ENCODE results near the gene RPL36.
"Not testable (repeated sequence)": the region's sequence is repeated elsewhere in the genome, so short reads cannot be mapped to it uniquely, and the experiment has no call there.

Gene RPL36

DNA sequence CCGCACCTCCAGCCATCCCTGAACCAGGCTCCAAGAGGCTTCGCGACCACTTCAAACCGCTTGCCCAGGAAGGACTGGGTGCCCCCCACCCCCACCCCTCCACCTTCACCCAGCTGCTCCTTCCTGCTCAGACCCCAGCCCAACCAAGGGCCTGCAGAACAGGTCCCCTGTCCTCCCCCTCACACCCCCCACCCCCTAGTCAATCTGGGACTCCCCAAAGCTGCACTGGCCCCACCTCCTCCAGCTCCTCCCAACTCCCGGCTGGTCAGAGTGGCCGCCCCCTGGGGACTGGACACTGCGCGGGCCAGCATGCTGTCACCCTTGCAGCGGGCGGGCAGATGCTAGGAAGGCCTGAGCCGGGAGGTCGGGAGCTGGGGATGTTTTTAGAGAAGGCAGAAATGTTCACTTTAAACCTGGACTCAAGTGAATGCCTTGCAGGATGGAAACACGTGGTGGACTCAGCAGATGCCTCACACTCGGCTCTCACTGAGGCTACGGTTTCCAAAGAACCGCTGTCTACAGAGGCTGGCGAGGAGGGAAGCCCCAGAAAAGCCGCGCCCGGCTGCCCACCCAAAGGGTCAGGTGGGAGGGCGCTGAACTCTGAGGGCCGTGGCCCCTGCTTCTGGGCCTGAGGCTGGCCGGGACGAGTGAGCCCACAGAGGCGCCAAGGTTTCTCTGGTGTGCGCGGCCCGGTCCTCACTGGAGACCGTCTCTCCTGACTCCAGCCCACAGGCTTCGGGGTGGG, 8.0 kb downstream of the RPL36 start:
- DNase-seq = no peak
- in situ Hi-C loops (cut with HindIII; ENCODE audit: low pct_ligation_motif_present, low pct_unique_long_range_greater_than_20kb, low sequenced_read_pairs) = no loop called here

GRCh38 chr19:5698635-5699422, 8.7 kb downstream of the RPL36 start:
- DNase-seq = no peak
- in situ Hi-C loops (cut with HindIII; ENCODE audit: low pct_ligation_motif_present, low pct_unique_long_range_greater_than_20kb, low sequenced_read_pairs) = no loop called here

- in situ Hi-C loops (cut with HindIII; ENCODE audit: low pct_ligation_motif_present, low pct_unique_long_range_greater_than_20kb, low sequenced_read_pairs) = no loop called here
- DNase-seq = no peak
Observed at GRCh38 chr19:5700455-5701092, 10.5 kb downstream of the RPL36 start.

- DNase-seq; in situ Hi-C loops (cut with HindIII; ENCODE audit: low pct_ligation_motif_present, low pct_unique_long_range_greater_than_20kb, low sequenced_read_pairs): not testable (repeated sequence)
Observed at GRCh38 chr19:5702053-5702410, 11.9 kb downstream of the RPL36 start.

DNA sequence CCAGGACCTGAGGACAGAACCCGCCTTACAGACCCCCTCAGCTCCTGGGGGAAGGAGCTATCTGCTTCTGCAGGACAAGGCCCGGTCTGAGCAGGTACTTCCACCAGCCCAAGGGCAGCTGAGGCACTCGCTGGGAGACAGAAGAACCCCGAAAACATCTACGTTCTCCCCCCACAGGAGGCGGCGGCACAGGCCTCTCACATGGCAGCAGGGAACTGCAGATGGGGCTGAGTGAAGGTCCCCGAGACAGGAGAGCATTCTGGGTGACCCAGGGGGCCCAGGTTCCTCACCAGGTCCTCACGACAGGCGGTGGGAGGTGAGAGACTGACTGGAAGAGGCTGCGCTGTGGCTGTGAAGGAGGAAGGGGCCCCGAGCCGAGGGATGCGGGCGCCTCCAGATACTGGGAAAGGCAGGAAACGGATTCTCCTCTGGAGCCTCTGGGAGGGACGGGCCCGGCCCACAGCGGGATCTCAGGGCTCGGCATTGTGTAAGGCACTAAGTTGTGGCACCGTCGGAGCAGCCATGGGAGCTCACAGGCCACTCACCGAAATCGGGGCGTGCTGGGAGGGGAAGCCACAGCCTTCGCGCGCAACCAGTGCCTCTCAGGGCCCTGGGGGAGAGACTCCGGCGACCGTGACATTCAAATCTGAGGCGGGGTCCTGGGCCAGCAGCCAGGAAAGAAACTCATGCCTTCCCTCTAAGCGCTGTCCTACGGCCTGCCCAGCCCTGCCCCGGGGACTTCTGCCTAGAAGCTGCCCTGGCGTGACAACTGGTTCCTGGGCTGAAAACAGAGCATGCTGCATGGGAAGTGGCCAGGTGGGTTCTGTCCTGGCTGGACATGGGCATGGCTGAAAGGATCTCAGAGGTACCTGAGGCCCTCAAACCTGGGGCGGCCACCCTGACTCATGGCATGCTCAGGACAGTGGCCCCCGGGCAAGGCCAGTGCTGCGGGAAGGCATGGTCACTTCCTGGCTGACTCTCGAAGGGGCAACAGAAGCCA, 14.0 kb downstream of the RPL36 start:
- in situ Hi-C loops (cut with HindIII; ENCODE audit: low pct_ligation_motif_present, low pct_unique_long_range_greater_than_20kb, low sequenced_read_pairs) = no loop called here
- no peak for DNase-seq

DNA sequence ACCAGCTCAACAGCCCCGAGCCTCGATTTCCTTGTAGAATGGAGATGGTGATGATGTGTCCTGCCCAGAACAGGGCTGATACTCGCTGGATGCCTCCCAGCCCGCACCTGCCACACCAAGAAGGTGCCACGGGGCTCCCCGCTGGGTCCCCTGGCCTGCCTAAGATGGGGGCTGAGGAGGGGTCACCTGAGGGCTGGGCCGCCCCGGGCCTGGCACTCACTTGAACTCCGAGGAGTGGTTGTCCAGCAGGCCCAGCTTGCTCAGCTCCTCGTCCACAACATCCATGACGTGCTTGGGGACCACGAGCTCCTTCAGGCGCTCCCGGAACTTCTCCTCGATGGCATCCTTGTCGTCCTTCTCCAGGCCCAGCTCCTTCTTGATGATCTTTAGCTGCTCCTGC, 15.5 kb downstream of the RPL36 start:
- DNase-seq = no peak
- in situ Hi-C loops (cut with HindIII; ENCODE audit: low pct_ligation_motif_present, low pct_unique_long_range_greater_than_20kb, low sequenced_read_pairs) = no loop called here

DNA sequence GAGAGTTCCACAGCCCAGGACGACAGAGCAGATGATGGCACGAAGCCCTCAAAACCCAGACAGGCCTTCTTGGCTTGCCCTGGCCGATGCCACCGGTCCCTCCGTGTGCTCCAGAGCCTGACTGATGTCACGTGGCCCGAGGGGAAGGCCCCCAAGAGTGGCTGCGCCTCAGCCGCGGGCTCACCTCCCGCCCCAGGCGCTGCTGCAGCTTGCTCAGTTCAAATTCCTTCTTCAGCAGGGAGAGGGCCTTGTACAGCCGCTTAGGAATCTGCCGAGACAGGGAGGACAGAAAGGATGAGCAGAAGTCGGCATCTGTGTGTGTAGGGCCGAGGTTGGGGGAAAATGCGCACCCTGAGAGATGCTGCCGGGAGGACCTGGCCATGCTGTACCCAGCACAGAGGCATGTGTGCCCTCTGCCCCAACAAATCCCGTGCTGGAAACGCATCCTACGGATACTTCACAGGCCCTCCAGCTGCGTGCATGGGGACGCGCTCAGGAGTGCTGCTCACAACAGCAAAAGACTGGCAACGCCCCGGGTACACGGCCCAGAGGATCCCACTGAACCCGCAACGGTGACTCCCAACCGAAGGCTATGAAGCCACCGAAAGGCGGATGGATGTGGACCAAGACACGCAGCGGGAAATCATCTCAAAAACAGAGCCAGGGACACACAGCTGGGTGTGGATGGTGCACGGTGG, 16.9 kb downstream of the RPL36 start:
- in situ Hi-C loops (cut with HindIII; ENCODE audit: low pct_ligation_motif_present, low pct_unique_long_range_greater_than_20kb, low sequenced_read_pairs) = no loop called here
- DNase-seq = no peak

DNA sequence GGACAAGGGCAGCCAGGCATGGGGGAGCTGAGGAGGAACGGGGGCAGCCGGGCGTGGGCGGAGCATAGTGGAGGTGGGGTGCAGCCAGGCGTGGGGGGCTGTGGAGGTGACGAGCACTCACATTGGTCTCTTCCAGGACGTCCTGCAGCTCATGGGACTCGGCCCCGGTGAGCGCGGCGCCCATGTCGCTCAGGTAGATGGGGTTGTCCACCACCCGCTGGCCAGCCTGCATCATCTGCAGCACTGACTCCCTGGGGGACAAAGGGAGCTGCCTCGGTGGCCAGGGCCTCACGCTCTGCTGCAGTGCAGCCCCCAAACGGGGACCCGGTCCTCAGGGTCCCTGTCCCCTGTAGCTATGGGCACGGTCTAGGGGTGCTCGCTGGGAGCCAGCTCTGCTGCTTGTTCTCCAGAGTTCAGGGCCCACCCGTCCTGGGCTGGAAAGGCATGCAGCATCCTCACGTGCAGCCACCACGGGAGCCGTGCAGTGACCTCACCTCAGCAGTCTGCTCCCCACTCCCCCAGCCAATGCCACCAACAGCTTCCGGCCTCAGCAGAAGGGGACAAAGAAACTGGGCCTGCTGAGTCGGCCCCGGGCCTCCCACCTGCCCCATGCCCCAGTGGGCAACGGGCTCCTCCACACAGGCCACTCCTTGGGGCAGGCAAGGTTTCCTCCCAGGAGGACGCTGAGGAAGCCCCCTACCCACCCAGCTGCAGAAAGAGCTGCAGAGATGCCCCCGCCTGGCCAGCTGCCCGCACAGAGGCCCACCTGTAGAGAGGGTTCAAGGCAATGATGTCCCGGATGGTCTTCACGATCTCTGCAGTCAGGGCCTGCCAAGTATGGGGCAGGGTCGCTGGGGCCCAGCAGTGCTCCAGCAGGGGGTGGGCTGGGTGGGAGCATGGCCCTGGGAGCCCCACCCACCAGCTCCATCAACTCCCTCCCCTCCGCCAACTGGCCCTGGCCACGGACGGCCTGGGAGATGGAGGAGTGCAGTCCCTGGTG, 17.8 kb downstream of the RPL36 start:
- no peak for DNase-seq
- in situ Hi-C loops (cut with HindIII; ENCODE audit: low pct_ligation_motif_present, low pct_unique_long_range_greater_than_20kb, low sequenced_read_pairs) = no loop called here

GRCh38 chr19:5711025-5711424, 20.9 kb downstream of the RPL36 start:
- in situ Hi-C loops (cut with HindIII; ENCODE audit: low pct_ligation_motif_present, low pct_unique_long_range_greater_than_20kb, low sequenced_read_pairs) = no loop called here
- DNase-seq = no peak

DNA sequence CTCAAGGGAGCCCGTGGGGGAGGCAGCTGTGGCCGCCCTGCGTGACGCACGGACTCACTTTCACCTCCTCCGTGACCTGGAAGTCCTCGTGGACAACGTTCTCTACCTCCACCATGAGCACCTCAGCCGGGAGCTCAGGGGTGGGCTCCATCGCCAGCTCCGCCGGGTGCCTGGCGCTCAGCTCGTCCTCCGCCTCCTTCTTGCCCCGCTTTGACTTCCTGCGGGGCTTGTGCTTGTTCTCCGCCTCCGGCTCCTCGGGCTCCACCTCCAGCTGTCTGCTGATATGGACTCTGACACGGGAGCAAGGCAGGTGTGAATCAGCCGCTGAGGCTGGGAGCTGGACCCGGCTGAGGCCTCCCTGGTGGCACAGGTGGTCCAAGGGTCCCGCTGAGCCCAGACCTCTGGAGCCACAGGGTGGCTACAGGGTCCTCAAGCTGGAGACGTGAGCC, 21.6 kb downstream of the RPL36 start:
- in situ Hi-C loops (cut with HindIII; ENCODE audit: low pct_ligation_motif_present, low pct_unique_long_range_greater_than_20kb, low sequenced_read_pairs) = no loop called here
- no peak for DNase-seq

DNA sequence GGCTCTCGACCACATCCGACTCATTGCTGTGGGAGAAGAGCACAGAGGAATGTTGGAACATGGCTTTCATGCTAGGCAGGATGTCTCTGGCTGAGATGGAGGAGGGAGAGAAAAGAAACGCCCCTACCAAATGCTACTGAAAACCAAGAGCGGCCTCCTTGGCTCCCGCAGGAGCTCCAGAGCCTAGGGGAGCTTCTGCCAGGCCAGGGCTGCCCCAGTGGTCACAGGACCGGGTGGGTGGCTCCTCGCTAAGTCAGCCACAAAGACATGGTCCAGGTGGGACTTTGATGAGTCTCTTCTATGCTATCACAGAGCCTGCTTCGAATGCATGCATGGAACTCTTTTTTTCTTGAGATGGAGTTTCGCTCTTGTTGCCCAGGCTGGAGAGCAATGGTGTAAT, 23.1 kb downstream of the RPL36 start:
- no peak for DNase-seq
- in situ Hi-C loops (cut with HindIII; ENCODE audit: low pct_ligation_motif_present, low pct_unique_long_range_greater_than_20kb, low sequenced_read_pairs) = no loop called here

GRCh38 chr19:5714816-5715215, 24.7 kb downstream of the RPL36 start:
- in situ Hi-C loops (cut with HindIII; ENCODE audit: low pct_ligation_motif_present, low pct_unique_long_range_greater_than_20kb, low sequenced_read_pairs) = no loop called here
- DNase-seq = no peak

- in situ Hi-C loops (cut with HindIII; ENCODE audit: low pct_ligation_motif_present, low pct_unique_long_range_greater_than_20kb, low sequenced_read_pairs) = no loop called here
- no peak for DNase-seq
Observed at GRCh38 chr19:5717215-5717935, 27.3 kb downstream of the RPL36 start.

DNA sequence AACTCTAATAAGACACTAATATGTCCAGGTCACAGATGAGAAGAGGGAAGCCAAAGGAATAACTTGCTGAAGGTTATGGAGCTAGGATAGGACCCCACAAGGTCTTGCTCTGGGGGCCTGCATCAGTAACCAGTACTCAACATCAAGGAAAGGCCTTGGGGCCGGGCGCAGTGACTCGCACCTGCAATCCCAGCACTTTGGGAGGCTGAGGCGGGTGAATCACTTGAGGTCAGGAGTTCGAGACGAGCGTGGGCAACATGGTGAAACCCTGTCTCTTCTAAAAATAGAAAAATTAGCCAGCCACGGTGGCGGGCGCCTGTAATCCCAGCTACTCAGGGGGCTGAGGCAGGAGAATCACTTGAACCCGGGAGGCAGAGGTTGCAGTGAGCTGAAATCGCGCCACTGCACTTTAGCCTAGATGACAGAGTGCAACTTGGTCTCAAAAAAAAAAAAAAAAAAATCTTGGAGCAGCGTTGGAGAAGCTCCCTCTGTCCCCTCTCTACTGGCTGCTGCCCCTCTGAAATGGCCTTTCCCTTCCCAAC, 28.0 kb downstream of the RPL36 start:
- DNase-seq = peak; percentile 50
- in situ Hi-C loops (cut with HindIII; ENCODE audit: low pct_ligation_motif_present, low pct_unique_long_range_greater_than_20kb, low sequenced_read_pairs) = no loop called here

GRCh38 chr19:5718579-5719273, 28.6 kb downstream of the RPL36 start:
- peak; percentile 82 for DNase-seq
- in situ Hi-C loops (cut with HindIII; ENCODE audit: low pct_ligation_motif_present, low pct_unique_long_range_greater_than_20kb, low sequenced_read_pairs) = no loop called here

Data from ACHN (cell line).